Sigmoid colon (tissue), 4 donors: ENCODE measurements around the gene ZFP64.

Experiments used
- CTCF ChIP-seq, 4 experiments: fragments of 450-650 bp in 3 of 4; fragments of 200-600 bp in 1 of 4; IDR thresholded peaks; one replicate each; pipeline ENCODE4 v1.5.1; 2016 to 2019; ENCODE audit warnings: antibody characterized with exemption in 4 of 4, mild to moderate bottlenecking in 3 of 4, moderate library complexity in 2 of 4
- EP300 ChIP-seq, 4 donors: sonication (generic); formaldehyde crosslinking; IDR thresholded peaks; one replicate each; pipeline ENCODE4 v1.6.1; 2017; ENCODE audit warnings: antibody characterized with exemption in 4 of 4
- POLR2A ChIP-seq, 2 donors: fragments of 450-650 bp; IDR thresholded peaks; one replicate each; pipeline ENCODE4 v1.6.1; 2016; ENCODE audit warnings: antibody characterized with exemption in 2 of 2, mild to moderate bottlenecking in 2 of 2, moderate library complexity in 2 of 2
- POLR2AphosphoS5 ChIP-seq, 4 donors: sonication (generic); formaldehyde crosslinking; IDR thresholded peaks; one replicate each; pipeline ENCODE4 v1.6.1; 2017; ENCODE audit warnings: antibody characterized with exemption in 4 of 4

- TF ChIP-seq CTCF (IDR thresholded peaks at IDR 0.05) (no peak), POLR2A (IDR thresholded peaks at IDR 0.05) (no peak), POLR2AphosphoS5 (IDR thresholded peaks at IDR 0.05) (no peak), EP300 (IDR thresholded peaks at IDR 0.05) (no peak)
Measured at GRCh38 chr20:52180180-52180840, 11.3 kb downstream of the ZFP64 start.
